ENCODE measurements around the gene ANGPT4.

Gene ANGPT4

DNA sequence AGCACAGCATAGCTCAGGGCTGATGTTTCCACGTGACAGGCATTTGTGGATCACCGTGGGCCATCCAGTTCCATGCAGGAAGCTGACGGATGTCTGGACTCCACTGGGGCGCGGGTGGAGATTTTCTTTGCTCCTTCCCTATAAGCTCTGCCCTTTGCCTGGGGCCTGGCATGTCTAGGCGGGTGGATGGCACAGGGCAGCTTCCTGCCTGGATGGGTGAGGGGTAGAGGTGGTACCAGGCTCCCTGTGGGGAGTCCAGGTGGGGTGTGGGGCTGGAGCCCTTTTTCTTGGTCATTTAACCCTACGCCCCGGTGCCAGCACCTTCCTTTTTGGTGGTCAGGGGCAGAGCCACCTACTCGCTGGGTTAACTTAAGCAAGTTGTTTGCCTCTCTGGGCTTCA is 72.2 kb downstream of the ANGPT4 start:
- Histone ChIP-seq H3K27me3 (replicated peaks) (no peaks in the 10 kb centered on the region), H3K27ac (no peak overlapping the region), H3K36me3 (replicated peaks) (no peaks in the 10 kb centered on the region), H3K4me3 (ENCODE audit: low read depth, low read length) (no peak overlapping the region)
- in situ Hi-C loops (cut with HindIII; ENCODE audit: low pct_ligation_motif_present, low sequenced_read_pairs) = no loop called here
- TF ChIP-seq, protein P1, sequence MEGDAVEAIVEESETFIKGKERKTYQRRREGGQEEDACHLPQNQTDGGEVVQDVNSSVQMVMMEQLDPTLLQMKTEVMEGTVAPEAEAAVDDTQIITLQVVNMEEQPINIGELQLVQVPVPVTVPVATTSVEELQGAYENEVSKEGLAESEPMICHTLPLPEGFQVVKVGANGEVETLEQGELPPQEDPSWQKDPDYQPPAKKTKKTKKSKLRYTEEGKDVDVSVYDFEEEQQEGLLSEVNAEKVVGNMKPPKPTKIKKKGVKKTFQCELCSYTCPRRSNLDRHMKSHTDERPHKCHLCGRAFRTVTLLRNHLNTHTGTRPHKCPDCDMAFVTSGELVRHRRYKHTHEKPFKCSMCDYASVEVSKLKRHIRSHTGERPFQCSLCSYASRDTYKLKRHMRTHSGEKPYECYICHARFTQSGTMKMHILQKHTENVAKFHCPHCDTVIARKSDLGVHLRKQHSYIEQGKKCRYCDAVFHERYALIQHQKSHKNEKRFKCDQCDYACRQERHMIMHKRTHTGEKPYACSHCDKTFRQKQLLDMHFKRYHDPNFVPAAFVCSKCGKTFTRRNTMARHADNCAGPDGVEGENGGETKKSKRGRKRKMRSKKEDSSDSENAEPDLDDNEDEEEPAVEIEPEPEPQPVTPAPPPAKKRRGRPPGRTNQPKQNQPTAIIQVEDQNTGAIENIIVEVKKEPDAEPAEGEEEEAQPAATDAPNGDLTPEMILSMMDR (IDR thresholded peaks at IDR 0.05; ENCODE audit: low read depth, low read length, missing control alignments) = no peak
- DNase-seq = no peak

DNA sequence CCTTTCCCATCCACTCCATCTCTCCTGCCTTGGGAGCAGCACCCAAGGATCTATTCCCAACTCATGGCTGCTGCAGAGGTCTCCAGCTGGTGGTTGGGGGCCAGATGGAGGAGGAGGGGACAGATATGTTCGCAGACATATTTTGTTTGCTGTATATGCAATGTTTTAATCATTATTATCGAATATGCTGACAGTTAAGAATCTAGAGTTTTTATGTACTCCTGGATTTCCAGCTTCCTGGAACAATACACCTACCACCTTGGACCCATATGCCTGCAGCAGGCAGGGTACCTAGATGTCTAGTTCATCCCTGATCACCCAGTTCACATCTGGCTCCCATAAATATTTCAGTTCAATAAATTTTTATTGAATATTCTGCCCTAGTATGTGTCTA is 73.6 kb downstream of the ANGPT4 start:
- no peaks in the 10 kb centered on the region for H3K27me3 ChIP-seq (replicated peaks)
- no peak for DNase-seq
- H3K36me3 ChIP-seq (replicated peaks) = no peaks in the 10 kb centered on the region
- TF ChIP-seq, protein P1 (IDR thresholded peaks at IDR 0.05; ENCODE audit: low read depth, low read length, missing control alignments) = no peak
- no peak overlapping the region for H3K4me3 ChIP-seq (ENCODE audit: low read depth, low read length)
- H3K27ac ChIP-seq = no peak overlapping the region
- in situ Hi-C loops (cut with HindIII; ENCODE audit: low pct_ligation_motif_present, low sequenced_read_pairs) = no loop called here

DNA sequence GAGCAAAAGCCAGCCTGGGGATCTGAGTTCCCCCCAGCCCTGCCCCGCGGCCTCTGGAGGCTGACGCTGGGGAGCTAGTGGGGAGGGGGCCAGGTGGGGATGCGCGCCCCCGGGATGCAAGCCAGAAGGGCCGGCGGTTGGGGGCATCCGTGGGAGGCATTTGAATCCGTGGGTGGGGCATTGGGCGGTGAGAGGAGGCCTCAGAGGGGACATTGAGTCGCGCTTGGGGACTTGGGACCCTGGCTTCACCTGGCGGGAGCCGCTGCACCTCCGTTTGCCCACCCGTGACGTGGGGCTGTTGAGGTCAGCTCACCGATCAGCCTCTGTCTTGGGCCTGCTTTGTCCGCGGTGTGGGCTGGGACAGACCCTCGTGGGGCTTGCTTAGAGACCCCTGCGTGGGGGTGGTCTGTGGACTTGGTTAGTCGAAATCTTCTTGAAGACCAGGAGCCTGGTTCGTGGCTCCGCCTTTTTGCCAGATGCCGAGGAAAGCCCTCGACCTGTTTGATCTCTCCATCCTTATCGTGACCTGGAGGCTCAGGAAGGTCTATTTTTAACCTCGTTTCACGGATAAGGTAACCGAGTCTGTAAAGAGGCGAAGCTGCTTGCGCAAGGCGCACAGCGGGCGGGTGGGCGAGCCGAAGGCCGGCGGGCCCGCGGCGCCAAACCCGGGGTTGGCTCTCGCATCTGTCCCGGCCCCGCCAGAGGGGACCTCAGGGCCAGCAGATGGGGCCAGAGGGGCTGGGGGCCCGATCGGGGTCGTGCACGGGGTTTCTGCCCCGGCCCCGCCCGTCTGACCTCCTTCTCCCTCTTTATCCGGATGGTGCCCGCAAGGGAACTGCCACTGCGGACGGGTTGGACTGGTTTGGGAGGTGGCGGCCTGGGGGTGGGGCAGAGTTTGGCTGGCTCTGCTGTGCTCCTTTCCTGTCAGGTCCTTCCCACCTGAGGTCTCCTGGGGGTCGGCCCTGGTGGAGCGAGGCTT is 74.3 kb downstream of the ANGPT4 start:
- in situ Hi-C loops (cut with HindIII; ENCODE audit: low pct_ligation_motif_present, low sequenced_read_pairs) = no loop called here
- peak overlapping the region; percentile 45 for H3K4me3 ChIP-seq (ENCODE audit: low read depth, low read length)
- no peak overlapping the region for H3K27ac ChIP-seq
- H3K36me3 ChIP-seq (replicated peaks) = no peaks in the 10 kb centered on the region
- TF ChIP-seq, protein P1 (IDR thresholded peaks at IDR 0.05; ENCODE audit: low read depth, low read length, missing control alignments) = no peak
- H3K27me3 ChIP-seq (replicated peaks) = no peaks in the 10 kb centered on the region
- no peak for DNase-seq

DNA sequence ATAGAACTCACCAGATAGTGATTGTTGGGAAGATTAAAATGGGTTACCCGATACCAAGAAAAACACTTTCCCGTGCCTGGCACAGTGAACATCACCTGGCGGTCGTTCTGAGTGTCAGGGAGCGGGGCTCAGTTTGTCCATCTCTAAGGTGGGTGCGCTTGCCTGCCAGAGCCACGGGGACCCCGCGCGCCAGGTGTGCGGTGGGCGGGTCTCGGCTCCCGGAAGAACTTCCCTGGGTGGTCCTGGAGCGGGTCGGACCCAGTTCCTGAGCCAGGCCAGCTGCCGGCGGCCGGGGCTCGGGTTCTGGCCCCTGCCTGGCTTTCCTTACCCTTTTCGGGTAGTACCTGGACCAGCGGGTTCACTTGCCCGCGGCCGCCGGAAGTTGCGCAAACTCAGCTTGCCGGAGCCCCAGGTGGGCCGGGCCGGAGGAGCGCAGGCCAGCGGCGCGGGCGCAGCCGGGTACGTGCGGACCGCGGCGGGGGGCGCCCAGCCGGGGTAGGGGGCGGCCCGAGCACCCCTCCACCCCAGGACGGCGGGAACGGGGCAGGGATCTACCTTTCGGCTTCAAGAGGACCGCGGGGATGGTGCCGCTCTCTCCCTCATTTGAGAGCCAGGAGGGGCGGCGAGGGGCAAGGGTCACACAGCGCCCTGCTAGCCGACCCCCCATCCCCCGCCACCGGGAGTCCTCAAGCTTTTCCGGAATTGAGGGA is 75.1 kb downstream of the ANGPT4 start:
- TF ChIP-seq, protein P1 (IDR thresholded peaks at IDR 0.05; ENCODE audit: low read depth, low read length, missing control alignments) = no peak
- H3K27me3 ChIP-seq (replicated peaks) = no peaks in the 10 kb centered on the region
- H3K27ac ChIP-seq = no peak overlapping the region
- in situ Hi-C loops (cut with HindIII; ENCODE audit: low pct_ligation_motif_present, low sequenced_read_pairs) = no loop called here
- H3K4me3 ChIP-seq (ENCODE audit: low read depth, low read length) = peak overlapping the region; percentile 45
- no peak for DNase-seq
- no peaks in the 10 kb centered on the region for H3K36me3 ChIP-seq (replicated peaks)

DNA sequence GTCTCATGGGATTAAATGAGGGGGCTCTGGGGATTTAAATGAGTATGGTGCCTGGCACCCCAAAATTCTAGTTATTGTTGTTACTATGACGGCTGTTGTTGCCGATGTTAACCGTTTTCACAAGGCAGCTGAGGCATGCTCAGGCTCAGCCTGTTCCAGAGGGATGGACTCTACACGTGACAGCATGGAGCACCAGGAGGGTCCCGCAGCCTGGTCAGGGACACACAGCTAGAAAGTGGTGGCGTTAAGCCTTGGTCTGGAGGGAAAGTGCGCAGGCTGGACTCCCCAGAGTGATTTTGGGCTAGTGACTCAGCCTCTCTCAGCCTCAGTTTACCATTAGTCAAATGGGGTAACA is 75.7 kb downstream of the ANGPT4 start:
- Histone ChIP-seq H3K27me3 (replicated peaks) (no peaks in the 10 kb centered on the region), H3K27ac (no peak overlapping the region), H3K4me3 (ENCODE audit: low read depth, low read length) (no peak overlapping the region), H3K36me3 (replicated peaks) (no peaks in the 10 kb centered on the region)
- TF ChIP-seq, protein P1 (IDR thresholded peaks at IDR 0.05; ENCODE audit: low read depth, low read length, missing control alignments) = no peak
- in situ Hi-C loops (cut with HindIII; ENCODE audit: low pct_ligation_motif_present, low sequenced_read_pairs) = no loop called here
- DNase-seq = no peak
